H7 (cell line): Measurements from ENCODE around the gene SEPTIN12. TPM values are rescaled to one million over a fixed set of nuclear protein-coding genes. Genes with fewer than 3 reads are reported as not detected.
"Not testable (repeated sequence)": the region's sequence is repeated elsewhere in the genome, so short reads cannot be mapped to it uniquely, and the experiment has no call there.

Experiments
- DNase-seq: peaks from one replicate; pipeline ENCODE4 v3.0.0; 2012
- H3K27me3 ChIP-seq: 2 replicates; pipeline ENCODE4 v1.6.0; 2011; ENCODE audit warnings: mild to moderate bottlenecking, low read length; ENCODE audit not compliant: control insufficient read depth, insufficient read depth
- H3K36me3 ChIP-seq: replicated peaks from 2 replicates; pipeline ENCODE4 v1.5.1; 2011; ENCODE audit warnings: low read length; ENCODE audit not compliant: control insufficient read depth, insufficient read depth
- H3K4me3 ChIP-seq: 2 replicates; pipeline ENCODE4 v1.5.1; 2011; ENCODE audit warnings: low read depth, mild to moderate bottlenecking, control low read depth, low read length, moderate library complexity; ENCODE audit not compliant: insufficient read depth
- total RNA-seq: library from RNA; depleted of rRNA; stranded (reverse); fragments of >200 nt; shearing (Covaris generic); gene quantifications from 2 replicates; pipeline ENCODE4 v1.2.3, GENCODE V29; 2014

SEPTIN12 gene
- total RNA-seq, 1 experiment from 2014 or later, result not detected

DNA sequence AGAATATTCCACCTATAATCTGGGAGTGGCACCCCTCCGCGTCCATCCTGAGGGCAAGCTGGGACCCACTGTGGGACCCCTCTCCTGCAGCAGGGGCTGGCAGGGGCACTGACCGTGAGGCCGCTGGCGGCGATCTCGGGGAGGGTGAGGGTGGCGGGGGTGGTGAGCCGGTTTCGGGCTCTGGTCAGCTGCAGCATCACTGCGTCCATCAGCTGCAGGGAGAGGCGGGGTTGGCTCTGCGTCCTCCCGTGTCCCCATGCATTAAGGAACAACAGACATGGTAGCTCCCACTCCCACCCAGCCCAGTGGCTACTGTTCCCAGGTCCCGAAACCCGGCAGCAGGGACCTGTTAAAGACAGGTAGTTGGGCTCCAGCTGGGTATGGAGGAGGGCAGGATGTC, 10.3 kb upstream of the SEPTIN12 start:
- no peak overlapping the region for H3K4me3 ChIP-seq
- DNase-seq, result no peak
- H3K36me3 ChIP-seq, result no peaks in the 10 kb centered on the region; the same call in 1 of the 2 replicates
- H3K27me3 ChIP-seq, result no peaks in the 10 kb centered on the region

DNA sequence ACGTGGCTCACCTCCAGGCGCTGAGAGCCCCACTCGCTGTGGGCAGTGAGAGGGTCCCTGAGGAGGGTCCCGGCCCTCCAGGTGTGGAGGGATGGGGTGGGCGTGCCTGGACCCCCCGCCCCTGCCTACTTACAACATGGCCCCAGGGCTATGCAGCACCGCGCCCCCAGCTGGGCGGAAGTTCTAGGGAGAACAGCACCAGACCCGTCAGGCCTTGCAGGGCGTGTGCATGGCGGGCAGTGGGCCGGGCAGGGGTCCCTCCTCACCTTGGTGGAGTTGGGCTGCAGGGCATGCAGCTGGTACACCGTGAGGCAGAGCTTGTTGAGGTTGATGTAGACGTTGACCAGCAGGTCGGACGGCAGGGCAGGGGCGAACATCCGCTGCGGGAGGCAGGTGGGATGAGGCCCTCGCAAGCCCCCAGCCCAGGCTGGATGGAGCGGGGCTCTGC, 9.7 kb upstream of the SEPTIN12 start:
- no peaks in the 10 kb centered on the region for H3K27me3 ChIP-seq
- DNase-seq, result peak; percentile 31
- H3K36me3 ChIP-seq, result no peaks in the 10 kb centered on the region; the same call in 1 of the 2 replicates
- H3K4me3 ChIP-seq, result no peak overlapping the region

DNA sequence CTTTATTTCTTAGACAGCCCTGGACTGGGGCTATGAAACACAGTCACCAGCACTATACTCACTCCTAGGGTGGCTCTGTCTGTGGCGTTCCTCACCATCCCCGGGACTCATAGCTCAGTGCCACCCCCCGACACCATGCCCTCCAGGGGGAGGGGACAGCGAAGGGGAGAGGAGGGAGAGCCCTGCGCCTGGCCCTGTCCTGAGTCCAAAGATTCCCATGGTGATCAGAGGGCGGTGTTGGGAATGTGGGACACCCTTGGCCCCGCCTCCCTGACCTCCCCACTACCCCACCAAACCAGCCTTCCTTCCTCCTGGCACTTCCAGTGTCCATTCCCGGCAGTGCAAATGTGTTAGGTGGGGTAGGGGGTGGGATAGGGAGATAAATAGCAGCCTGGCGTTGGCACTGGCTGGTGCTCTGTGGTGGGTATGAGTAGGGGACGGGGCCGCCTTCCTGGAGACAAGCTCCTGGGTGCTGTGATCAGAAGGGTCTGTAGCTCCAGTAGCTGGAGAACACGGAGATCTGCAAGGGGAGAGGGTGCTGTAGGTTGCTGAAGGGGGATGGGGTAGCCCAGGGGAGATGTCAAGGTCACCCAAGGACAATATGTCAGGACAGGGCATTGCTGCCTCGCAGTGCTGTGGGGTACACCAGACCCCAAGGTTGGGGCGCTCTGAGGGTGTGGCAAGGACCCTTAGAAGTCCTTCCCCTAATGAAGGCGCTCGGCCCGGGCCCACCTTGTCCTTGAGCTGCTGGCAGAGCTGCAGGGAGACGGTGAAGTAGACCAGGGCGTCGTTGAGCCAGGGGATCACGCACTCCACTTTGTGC, 9.0 kb upstream of the SEPTIN12 start:
- no peak for DNase-seq
- no peak overlapping the region for H3K4me3 ChIP-seq
- no peaks in the 10 kb centered on the region for H3K27me3 ChIP-seq
- H3K36me3 ChIP-seq, result no peaks in the 10 kb centered on the region; the same call in 1 of the 2 replicates

DNA sequence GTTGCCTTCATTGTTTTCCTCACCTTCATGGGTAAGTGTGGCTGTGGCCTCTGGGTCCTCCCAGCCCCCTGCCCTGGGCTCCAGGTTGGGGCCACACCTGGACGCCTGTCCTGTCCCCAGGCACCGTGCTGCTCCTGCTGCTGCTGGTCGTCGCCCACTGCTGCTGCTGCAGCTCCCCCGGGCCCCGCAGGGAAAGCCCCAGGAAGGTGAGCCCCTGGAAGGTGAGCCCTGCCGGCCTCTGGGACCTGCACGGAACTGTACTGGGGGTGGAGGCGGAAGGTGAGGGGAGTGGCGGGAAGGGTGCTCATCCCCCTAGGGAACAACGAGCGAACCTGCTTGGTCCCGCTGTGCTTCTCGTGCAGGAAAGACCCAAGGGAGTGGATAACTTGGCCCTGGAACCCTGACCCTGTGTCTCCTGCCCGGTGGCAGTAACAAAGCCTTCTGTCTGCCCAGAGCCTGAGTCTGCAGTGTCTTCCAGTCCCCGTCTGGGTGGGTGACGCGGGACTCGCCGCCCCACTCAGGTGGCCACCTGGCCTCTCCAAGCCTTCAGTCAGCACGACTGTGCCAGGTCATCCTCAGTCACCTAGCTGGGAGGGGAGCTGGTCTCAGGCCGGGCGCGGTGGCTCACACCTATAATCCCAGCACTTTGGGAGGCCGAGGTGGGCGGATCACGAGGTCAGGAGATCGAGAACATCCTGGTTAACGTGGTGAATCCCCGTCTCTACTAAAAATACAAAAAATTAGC, 7.9 kb upstream of the SEPTIN12 start:
- no peak for DNase-seq
- no peaks in the 10 kb centered on the region; the same call in 1 of the 2 replicates for H3K36me3 ChIP-seq
- no peak overlapping the region for H3K4me3 ChIP-seq
- no peaks in the 10 kb centered on the region for H3K27me3 ChIP-seq

DNA sequence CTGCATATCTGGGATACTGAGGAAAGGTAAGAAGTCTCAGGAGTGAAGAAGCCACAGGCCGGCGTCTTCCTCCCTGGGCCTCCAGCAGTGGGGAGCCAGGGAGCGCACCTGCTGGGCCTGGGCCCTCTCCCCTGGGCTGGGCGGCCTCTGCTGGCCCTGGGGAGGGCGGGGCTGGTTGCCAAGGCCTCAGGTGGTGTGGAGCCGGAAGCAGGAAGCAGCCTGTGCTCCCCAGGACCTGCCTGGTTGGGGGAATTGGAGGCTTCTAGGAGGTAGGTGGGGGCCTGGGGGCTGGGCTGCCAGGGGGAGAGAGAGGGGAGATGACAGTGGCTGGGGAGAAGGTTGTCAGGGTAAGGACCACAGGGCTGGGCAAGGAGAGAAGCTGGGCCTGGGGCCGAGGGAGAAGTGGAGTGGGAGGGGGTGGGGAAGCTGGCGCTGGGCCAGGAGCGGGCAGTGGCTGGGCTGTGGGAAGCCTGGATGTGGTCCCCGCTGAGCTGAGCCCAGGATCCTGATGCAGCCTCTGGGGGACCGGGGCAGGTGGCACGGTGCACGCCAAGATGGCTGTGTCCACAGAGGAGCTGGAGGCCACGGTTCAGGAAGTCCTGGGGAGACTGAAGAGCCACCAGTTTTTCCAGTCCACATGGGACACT, 7.2 kb upstream of the SEPTIN12 start, which contains the start of gene SMIM22:
Gene SMIM22 (plus strand): TSS at position 189 of the 647 bp plus-strand sequence. CDS start 366 bp downstream, at position 555.
- Histone ChIP-seq H3K36me3 (no peaks in the 10 kb centered on the region; the same call in 1 of the 2 replicates), H3K27me3 (no peaks in the 10 kb centered on the region), H3K4me3 (no peak within 1 kb of the TSS)
- no peak for DNase-seq

DNA sequence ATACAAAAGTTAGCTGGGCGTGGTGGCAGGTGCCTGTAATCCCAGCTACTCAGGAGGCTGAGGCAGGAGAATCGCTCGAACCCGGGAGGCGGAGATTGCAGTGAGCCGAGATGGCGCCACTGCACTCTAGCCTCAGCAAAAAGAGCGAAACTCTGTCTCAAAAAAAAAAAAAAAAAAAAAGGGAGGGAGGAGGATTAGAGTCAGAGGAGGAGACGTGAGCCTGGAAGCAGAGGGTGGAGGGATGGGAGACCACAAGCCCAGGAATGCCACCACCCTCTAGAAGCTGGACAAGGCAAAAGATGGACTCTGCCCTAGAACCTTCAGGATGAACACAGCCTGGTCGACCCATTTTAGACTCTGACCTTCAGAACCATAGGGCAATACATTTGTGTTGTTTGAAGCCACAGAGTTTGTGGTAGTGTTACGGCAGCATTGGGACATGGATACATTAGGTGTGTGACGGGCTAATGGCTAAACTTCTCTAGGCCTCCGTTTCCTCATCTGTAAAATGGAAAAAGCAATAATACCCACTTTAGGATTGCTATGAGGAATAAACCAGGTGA, 4.9 kb upstream of the SEPTIN12 start:
- H3K27me3 ChIP-seq, result no peaks in the 10 kb centered on the region
- DNase-seq, result no peak
- H3K4me3 ChIP-seq, result no peak overlapping the region
- no peaks in the 10 kb centered on the region for H3K36me3 ChIP-seq

DNA sequence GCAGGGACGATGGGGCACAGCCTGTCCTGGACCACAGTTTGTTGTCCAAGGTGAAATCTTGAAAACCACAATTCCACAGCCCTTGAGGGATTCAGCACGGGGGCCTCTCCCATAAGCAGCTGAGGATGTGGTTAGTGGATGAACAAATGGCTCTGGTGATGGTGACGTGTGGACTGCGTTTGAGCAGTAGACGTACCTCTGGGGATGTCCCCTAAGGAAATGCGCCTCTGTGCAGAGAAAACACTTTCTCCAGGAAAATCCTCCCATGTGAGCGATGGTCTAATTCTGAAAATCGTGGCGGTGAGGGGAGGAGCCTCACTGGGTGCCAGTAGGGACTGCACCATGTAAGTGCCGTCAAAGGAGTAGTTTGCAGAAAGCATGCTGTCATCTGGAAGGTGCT, 2.7 kb upstream of the SEPTIN12 start:
- Histone ChIP-seq H3K36me3 (no peaks in the 10 kb centered on the region), H3K4me3 (no peak overlapping the region), H3K27me3 (no peaks in the 10 kb centered on the region)
- no peak for DNase-seq

DNA sequence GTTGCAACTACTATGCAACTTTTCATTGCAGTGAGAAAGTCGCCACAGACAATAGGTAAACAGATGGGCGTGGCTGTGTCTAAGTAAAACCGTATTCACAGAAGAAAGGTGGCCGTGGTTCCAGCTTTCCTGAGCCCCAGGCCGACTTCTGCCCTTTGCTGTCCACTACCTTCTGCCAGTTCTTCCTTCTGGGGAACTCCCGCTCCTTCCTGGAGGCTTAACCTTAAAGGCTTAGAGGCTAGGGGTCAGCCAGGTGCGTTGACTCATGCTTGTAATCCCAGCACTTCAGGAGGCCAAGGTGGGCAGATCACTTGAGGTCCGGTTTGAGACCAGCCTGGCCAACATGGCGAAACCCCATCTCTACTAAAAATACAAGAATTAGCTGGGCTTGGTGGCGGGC, 2.1 kb upstream of the SEPTIN12 start:
- no peak overlapping the region for H3K4me3 ChIP-seq
- no peak for DNase-seq
- no peaks in the 10 kb centered on the region for H3K27me3 ChIP-seq
- H3K36me3 ChIP-seq, result no peaks in the 10 kb centered on the region

DNA sequence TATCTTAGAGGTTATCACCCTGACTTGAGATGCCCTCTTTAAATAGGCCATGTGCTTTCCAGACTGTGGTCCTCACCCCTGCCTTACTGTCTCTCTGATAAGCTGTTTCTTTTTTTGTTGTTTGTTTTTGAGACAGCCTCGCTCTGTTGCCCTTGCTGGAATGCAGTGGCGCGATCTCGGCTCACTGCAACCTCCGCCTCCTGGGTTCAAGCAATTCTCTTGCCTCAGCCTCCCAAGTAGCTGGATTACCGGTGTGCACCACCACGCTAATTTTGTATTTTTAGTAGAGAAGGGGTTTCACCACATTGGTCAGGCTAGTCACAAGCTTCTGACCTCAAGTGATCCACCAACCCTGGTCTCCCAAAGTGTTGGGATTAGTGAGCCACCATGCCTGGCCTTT, 765 bp upstream of the SEPTIN12 start:
- no peak for DNase-seq
- H3K4me3 ChIP-seq, result no peak overlapping the region
- no peaks in the 10 kb centered on the region for H3K27me3 ChIP-seq
- H3K36me3 ChIP-seq, result no peaks in the 10 kb centered on the region

DNA sequence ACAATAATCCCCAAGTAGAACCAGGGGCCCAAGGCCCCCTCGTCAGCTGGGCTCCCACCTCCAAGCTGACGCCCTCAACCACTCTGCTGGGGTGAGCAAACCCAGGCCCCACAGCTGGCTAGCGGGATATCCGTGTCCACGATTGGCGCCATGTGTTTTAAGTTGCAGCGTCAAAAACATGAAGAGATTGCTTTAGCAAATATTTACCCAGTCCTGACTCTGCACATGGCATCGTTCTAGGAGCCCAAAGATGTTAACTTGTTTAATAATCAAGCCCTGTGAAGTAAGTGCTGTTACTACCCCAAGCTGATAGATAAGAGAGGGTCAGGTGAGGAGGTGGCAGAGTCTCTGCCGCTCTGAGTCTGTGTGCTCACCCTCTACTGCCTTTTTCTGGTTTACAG, 344 bp upstream of the SEPTIN12 start:
- no peak for DNase-seq
- H3K36me3 ChIP-seq, result no peaks in the 10 kb centered on the region
- H3K27me3 ChIP-seq, result no peaks in the 10 kb centered on the region
- no peak overlapping the region for H3K4me3 ChIP-seq

DNA sequence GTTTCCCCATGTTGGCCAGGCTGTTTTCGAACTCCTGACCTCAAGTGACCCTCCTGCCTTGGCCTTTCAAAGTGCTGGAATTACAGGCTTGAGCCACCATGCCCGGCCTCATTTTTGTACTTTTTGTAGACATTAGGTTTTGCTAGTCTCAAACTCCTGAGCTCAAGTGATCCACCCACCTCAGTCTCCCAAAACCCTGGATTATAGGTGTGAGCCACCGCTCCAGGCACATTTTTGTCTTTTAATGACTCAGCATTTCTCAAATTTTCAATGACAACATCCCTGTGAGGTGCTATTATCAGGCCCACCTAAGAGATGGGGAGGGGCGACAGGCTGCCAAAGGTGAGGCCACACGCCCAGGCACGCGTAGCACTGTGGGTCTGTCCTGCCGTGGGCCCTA, 1.1 kb downstream of the SEPTIN12 start:
- no peaks in the 10 kb centered on the region for H3K27me3 ChIP-seq
- no peaks in the 10 kb centered on the region for H3K36me3 ChIP-seq
- no peak overlapping the region for H3K4me3 ChIP-seq
- no peak for DNase-seq

DNA sequence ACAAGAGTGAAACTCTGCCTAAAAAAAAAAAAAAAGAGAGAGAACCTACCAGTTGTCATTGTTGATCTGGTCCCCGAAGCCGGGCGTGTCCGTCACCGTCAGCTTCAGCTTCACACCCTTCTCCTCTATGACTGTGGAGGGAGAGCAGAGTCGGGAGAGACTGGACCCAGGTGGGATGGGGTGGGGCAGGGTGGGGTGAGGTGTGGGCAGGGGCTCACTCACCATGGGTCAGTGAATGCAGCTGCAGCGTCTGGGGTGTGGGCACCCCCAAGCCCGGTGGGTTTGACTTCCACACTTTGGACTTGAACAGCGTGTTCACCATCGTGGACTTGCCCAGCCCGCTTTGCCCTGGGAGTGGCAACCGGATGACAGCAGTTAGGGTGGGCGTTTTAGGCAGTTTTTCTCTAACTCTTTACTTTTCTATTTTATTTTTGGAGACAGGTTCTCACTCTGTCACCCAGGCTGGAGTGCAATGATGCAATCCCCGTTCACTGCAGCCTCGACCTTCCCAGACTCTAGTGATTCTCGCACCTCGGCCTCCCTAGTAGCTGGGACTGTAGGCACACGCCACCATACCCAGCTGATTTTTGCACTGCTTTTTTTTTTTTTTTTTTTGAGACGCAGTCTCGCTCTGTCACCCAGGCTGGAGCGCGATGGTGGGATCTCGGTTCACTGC, 2.2 kb downstream of the SEPTIN12 start:
- H3K4me3 ChIP-seq, result no peak overlapping the region
- H3K36me3 ChIP-seq, result no peaks in the 10 kb centered on the region
- no peaks in the 10 kb centered on the region for H3K27me3 ChIP-seq
- no peak for DNase-seq

DNA sequence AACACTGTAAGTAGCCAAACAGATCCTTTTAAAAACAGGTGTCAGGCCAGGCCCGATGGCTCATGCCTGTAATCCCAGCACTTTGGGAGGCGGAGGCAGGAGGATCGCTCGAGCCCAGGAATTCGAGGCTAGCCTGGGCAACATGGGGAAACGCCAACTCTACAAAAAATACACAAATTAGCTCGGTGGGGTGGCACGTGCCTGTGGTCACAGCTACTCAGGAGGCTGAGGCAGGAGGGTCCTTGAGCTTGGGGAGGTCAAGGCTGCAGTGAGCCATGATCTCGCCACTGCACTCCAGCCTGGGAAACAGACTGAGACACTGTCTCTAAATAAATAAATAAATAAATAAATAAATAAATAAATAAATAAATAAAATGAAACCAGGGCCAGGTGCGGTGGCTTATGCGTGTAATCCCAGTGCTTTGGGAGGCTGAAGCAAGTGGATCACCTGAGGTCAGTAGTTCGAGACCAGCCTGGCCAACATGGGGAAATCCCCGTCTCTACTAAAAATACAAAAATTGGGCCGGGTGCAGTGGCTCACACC, 3.6 kb downstream of the SEPTIN12 start:
- not testable (repeated sequence) for DNase-seq, H3K4me3 ChIP-seq, H3K36me3 ChIP-seq, H3K27me3 ChIP-seq

DNA sequence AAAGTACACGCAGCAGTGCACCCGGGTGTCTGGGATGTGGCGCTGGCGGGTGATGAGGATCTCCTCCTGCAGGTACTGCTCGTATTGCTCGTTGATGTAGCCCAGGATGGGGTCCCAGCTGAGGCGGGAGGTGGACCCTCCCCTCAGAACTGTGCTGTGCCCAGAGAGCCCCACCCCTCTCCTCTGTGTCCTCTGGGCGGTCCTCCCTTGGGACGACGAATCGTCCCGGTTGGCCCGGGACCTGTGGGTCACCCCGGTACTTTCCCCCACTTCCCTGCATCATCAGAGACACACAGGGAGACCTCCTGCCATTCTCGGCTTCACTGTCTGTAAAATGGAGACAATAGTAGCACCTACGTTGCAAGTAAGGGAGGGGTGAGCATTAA, 4.2 kb downstream of the SEPTIN12 start:
- Histone ChIP-seq H3K27me3 (no peaks in the 10 kb centered on the region), H3K4me3 (no peak overlapping the region), H3K36me3 (no peaks in the 10 kb centered on the region)
- no peak for DNase-seq
